Osteoblast (primary cell): ENCODE data around the gene FLNC. TPM values are rescaled to one million over a fixed set of nuclear protein-coding genes. Genes with fewer than 3 reads are reported as not detected.

Source experiments
- DNase-seq: peaks from one replicate; pipeline ENCODE4 v3.0.0; 2011; ENCODE audit warnings: low spot score, mixed read lengths; ENCODE audit not compliant: insufficient read length; ENCODE audit errors: missing footprints
- H2AFZ ChIP-seq: 2 replicates; pipeline ENCODE4 v1.6.0; 2011; ENCODE audit warnings: mild to moderate bottlenecking, low read length
- H3K27ac ChIP-seq: 2 replicates; pipeline ENCODE4 v1.5.1; 2011; ENCODE audit warnings: mild to moderate bottlenecking, low read depth, low read length, moderate library complexity
- H3K27me3 ChIP-seq: 2 replicates; pipeline ENCODE4 v1.6.0; 2012; ENCODE audit warnings: mild to moderate bottlenecking, control low read depth, inconsistent platforms, low read length, moderate library complexity; ENCODE audit not compliant: insufficient read depth
- H3K36me3 ChIP-seq: 2 replicates; pipeline ENCODE4 v1.5.1; 2011; ENCODE audit warnings: mild to moderate bottlenecking, low read length, control low read depth, moderate library complexity; ENCODE audit not compliant: insufficient read depth
- H3K4me1 ChIP-seq: 2 replicates; pipeline ENCODE4 v1.5.1; 2011; ENCODE audit warnings: mild to moderate bottlenecking, low read length, control low read depth, moderate library complexity; ENCODE audit not compliant: insufficient read depth
- H3K4me2 ChIP-seq: 2 replicates; pipeline ENCODE4 v1.6.0; 2011; ENCODE audit warnings: mild to moderate bottlenecking, low read length; ENCODE audit not compliant: insufficient read depth
- H3K4me3 ChIP-seq: fragments of 200-600 bp; sonication (generic); 3 replicates; pipeline ENCODE4 v1.5.1; 2012; ENCODE audit warnings: mild to moderate bottlenecking, low read length, inconsistent platforms; ENCODE audit not compliant: insufficient read depth
- H3K79me2 ChIP-seq: 2 replicates; pipeline ENCODE4 v1.6.0; 2012; ENCODE audit warnings: mild to moderate bottlenecking, low read length, control low read depth, inconsistent platforms; ENCODE audit not compliant: insufficient read depth
- H3K9me3 ChIP-seq: 2 replicates; pipeline ENCODE4 v1.5.1; 2011; ENCODE audit warnings: low read depth, low read length, control low read depth
- H4K20me1 ChIP-seq: 2 replicates; pipeline ENCODE4 v1.6.0; 2012; ENCODE audit warnings: mild to moderate bottlenecking, low read length, control low read depth; ENCODE audit not compliant: insufficient read depth
- total RNA-seq: library from RNA; depleted of rRNA; stranded (reverse); fragments of >200 nt; gene quantifications from 2 replicates; pipeline ENCODE4 v1.2.3, GENCODE V29; 2012
- TF ChIP-seq, protein P1 (sequence below): IDR thresholded peaks from 2 replicates; pipeline ENCODE4 v1.5.1; 2011; ENCODE audit warnings: mild to moderate bottlenecking, low read depth, low read length, moderate library complexity; ENCODE audit errors: extremely low read depth

Gene FLNC
- total RNA-seq, 1 donor: 130 TPM

- TF ChIP-seq, protein P1, sequence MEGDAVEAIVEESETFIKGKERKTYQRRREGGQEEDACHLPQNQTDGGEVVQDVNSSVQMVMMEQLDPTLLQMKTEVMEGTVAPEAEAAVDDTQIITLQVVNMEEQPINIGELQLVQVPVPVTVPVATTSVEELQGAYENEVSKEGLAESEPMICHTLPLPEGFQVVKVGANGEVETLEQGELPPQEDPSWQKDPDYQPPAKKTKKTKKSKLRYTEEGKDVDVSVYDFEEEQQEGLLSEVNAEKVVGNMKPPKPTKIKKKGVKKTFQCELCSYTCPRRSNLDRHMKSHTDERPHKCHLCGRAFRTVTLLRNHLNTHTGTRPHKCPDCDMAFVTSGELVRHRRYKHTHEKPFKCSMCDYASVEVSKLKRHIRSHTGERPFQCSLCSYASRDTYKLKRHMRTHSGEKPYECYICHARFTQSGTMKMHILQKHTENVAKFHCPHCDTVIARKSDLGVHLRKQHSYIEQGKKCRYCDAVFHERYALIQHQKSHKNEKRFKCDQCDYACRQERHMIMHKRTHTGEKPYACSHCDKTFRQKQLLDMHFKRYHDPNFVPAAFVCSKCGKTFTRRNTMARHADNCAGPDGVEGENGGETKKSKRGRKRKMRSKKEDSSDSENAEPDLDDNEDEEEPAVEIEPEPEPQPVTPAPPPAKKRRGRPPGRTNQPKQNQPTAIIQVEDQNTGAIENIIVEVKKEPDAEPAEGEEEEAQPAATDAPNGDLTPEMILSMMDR: no peak
- Histone ChIP-seq H3K27ac (no peak overlapping the region), H3K36me3 (peaks cover 13% of the 10 kb centered on the region), H3K4me1 (peaks cover 5% of the 10 kb centered on the region), H3K4me2 (peak overlapping the region; percentile 78), H2AFZ (no peak overlapping the region), H3K27me3 (peaks cover 11% of the 10 kb centered on the region), H4K20me1 (peaks cover 26% of the 10 kb centered on the region), H3K9me3 (no peaks in the 10 kb centered on the region), H3K79me2 (peaks cover 12% of the 10 kb centered on the region), H3K4me3 (peak overlapping the region; percentile 65)
- no peak for DNase-seq
Measured at GRCh38 chr7:128868624-128869137, 38.5 kb downstream of the FLNC start.

DNA sequence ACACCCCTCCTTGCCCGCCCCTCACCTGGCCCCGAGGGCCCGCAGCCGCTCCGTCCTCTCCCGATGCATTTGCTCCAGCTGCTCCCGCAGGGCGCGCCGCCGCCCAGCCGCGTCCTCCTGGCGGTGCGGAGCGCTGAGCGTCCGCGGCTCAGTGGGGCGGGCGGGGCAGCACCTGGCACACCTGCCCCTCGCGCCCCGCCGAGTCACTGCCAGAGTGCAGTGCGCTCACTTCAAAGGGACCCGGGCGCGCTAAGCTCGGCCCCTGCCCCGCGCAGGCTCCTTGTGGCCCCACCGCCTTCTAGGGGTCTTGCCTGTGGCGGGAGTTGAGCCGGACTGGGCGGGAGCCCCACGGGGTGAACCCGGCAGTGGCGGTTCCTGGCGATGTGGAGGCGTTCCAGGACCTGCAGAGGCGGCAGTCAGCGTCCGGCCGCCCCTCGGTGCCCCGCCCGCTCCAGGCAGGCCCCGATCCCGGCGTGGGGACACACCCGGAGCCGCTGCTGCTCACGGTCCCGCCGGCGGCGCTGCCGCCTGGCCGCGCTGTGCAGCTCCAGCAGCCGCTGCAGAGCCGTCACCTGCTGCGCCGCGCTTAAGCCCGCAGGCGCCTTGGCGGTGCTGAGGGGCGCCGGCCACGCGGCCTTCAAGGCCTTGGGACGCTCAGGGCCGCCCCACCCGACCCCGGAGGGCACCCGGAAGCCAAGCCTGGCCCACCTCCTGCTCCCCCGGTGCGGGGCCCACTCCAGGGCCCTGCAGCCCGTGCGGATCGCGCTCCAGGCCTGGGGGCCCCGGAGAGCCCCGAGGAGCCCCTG is 39.1 kb downstream of the FLNC start:
- Histone ChIP-seq H3K4me1 (no peaks in the 10 kb centered on the region), H3K79me2 (peaks cover 6% of the 10 kb centered on the region), H3K27me3 (peaks cover 11% of the 10 kb centered on the region), H3K27ac (no peak overlapping the region), H3K4me3 (peak overlapping the region; percentile 65), H3K9me3 (no peaks in the 10 kb centered on the region), H3K36me3 (peaks cover 13% of the 10 kb centered on the region), H3K4me2 (peak overlapping the region; percentile 78), H4K20me1 (peaks cover 22% of the 10 kb centered on the region), H2AFZ (no peak overlapping the region)
- TF ChIP-seq, protein P1: no peak
- DNase-seq: peak; percentile 92

- Histone ChIP-seq H3K4me3 (peak overlapping the region; percentile 65), H4K20me1 (peaks cover 21% of the 10 kb centered on the region), H3K79me2 (peaks cover 6% of the 10 kb centered on the region), H3K27me3 (peaks cover 11% of the 10 kb centered on the region), H3K4me1 (no peaks in the 10 kb centered on the region), H3K36me3 (peaks cover 10% of the 10 kb centered on the region), H3K27ac (no peak overlapping the region), H3K9me3 (no peaks in the 10 kb centered on the region), H3K4me2 (peak overlapping the region; percentile 78), H2AFZ (no peak overlapping the region)
- TF ChIP-seq, protein P1: no peak
- no peak for DNase-seq
Measured at GRCh38 chr7:128869944-128870285, 39.7 kb downstream of the FLNC start.

GRCh38 chr7:128871050-128871449 is 40.8 kb downstream of the FLNC start:
- no peak overlapping the region for H3K4me2 ChIP-seq
- no peaks in the 10 kb centered on the region for H3K9me3 ChIP-seq
- H3K27me3 ChIP-seq: peaks cover 11% of the 10 kb centered on the region
- no peaks in the 10 kb centered on the region for H3K4me1 ChIP-seq
- peaks cover 17% of the 10 kb centered on the region for H4K20me1 ChIP-seq
- H3K4me3 ChIP-seq: no peak overlapping the region
- H3K27ac ChIP-seq: no peak overlapping the region
- DNase-seq: no peak
- no peaks in the 10 kb centered on the region for H3K79me2 ChIP-seq
- TF ChIP-seq, protein P1: no peak
- H3K36me3 ChIP-seq: no peaks in the 10 kb centered on the region
- H2AFZ ChIP-seq: no peak overlapping the region
